Measurements from ENCODE around the gene EPHA5. TPM values are rescaled to one million over a fixed set of nuclear protein-coding genes. Genes with fewer than 3 reads are reported as not detected.
"Not testable (repeated sequence)": the region's sequence is repeated elsewhere in the genome, so short reads cannot be mapped to it uniquely, and the experiment has no call there.

EPHA5 gene
- total RNA-seq, 6 experiments from 2014 or later = not detected

GRCh38 chr4:65311120-65311519 is 359.2 kb downstream of the EPHA5 start:
- no peak for DNase-seq
- Mint-ChIP-seq H3K27ac (no peak overlapping the region), H3K27me3 (ENCODE audit: insufficient read depth) (no peaks in the 10 kb centered on the region), H3K4me1 (ENCODE audit: low read depth) (no peaks in the 10 kb centered on the region), H3K4me3 (no peak overlapping the region), H3K9me3 (peaks cover 21% of the 10 kb centered on the region), H3K36me3 (ENCODE audit: low read depth) (no peaks in the 10 kb centered on the region)
- no peak for TF ChIP-seq CTCF (IDR thresholded peaks at IDR 0.05)

- no peaks in the 10 kb centered on the region for H3K36me3 Mint-ChIP-seq (ENCODE audit: low read depth)
- no peak overlapping the region for H3K4me3 Mint-ChIP-seq
- no peaks in the 10 kb centered on the region; the same call in 1 of the 2 replicates for H3K27me3 Mint-ChIP-seq (ENCODE audit: insufficient read depth)
- no peak overlapping the region for H3K27ac Mint-ChIP-seq
- TF ChIP-seq CTCF (IDR thresholded peaks at IDR 0.05) = no peak
- no peaks in the 10 kb centered on the region for H3K4me1 Mint-ChIP-seq (ENCODE audit: low read depth)
- H3K9me3 Mint-ChIP-seq = peaks cover 26% of the 10 kb centered on the region
- DNase-seq = no peak
Observed at GRCh38 chr4:65310586-65310985, 359.7 kb downstream of the EPHA5 start.

GRCh38 chr4:65308626-65309025 is 361.7 kb downstream of the EPHA5 start:
- H3K4me3 Mint-ChIP-seq; H3K4me1 Mint-ChIP-seq (ENCODE audit: low read depth); DNase-seq; H3K36me3 Mint-ChIP-seq (ENCODE audit: low read depth); H3K27ac Mint-ChIP-seq; H3K27me3 Mint-ChIP-seq (ENCODE audit: insufficient read depth): not testable (repeated sequence)
- H3K9me3 Mint-ChIP-seq = peaks cover 30% of the 10 kb centered on the region

GRCh38 chr4:65302145-65302544 is 368.1 kb downstream of the EPHA5 start:
- Mint-ChIP-seq H3K36me3 (ENCODE audit: low read depth) (no peaks in the 10 kb centered on the region), H3K9me3 (peaks cover 37% of the 10 kb centered on the region), H3K4me3 (no peak overlapping the region), H3K4me1 (ENCODE audit: low read depth) (no peaks in the 10 kb centered on the region), H3K27ac (no peak overlapping the region), H3K27me3 (ENCODE audit: insufficient read depth) (peaks cover 1% of the 10 kb centered on the region; the same call in 1 of the 2 replicates)
- no peak for DNase-seq
- TF ChIP-seq CTCF (IDR thresholded peaks at IDR 0.05) = no peak

- Mint-ChIP-seq H3K4me1 (ENCODE audit: low read depth) (no peaks in the 10 kb centered on the region), H3K27ac (no peak overlapping the region), H3K36me3 (ENCODE audit: low read depth) (no peaks in the 10 kb centered on the region), H3K27me3 (ENCODE audit: insufficient read depth) (peaks cover 1% of the 10 kb centered on the region; the same call in 1 of the 2 replicates), H3K9me3 (peaks cover 24% of the 10 kb centered on the region), H3K4me3 (no peak overlapping the region)
- TF ChIP-seq CTCF (IDR thresholded peaks at IDR 0.05) = no peak
- no peak for DNase-seq
Observed at GRCh38 chr4:65296246-65296645, 374.0 kb downstream of the EPHA5 start.

GRCh38 chr4:65287071-65287470 is 383.2 kb downstream of the EPHA5 start:
- Mint-ChIP-seq H3K4me1 (ENCODE audit: low read depth) (no peaks in the 10 kb centered on the region), H3K36me3 (ENCODE audit: low read depth) (no peaks in the 10 kb centered on the region), H3K9me3 (peaks cover 16% of the 10 kb centered on the region), H3K4me3 (no peak overlapping the region), H3K27ac (no peak overlapping the region), H3K27me3 (ENCODE audit: insufficient read depth) (no peaks in the 10 kb centered on the region)
- TF ChIP-seq CTCF (IDR thresholded peaks at IDR 0.05) = no peak
- DNase-seq = no peak
